ENCODE results near the gene VSNL1.

The VSNL1 gene

DNA sequence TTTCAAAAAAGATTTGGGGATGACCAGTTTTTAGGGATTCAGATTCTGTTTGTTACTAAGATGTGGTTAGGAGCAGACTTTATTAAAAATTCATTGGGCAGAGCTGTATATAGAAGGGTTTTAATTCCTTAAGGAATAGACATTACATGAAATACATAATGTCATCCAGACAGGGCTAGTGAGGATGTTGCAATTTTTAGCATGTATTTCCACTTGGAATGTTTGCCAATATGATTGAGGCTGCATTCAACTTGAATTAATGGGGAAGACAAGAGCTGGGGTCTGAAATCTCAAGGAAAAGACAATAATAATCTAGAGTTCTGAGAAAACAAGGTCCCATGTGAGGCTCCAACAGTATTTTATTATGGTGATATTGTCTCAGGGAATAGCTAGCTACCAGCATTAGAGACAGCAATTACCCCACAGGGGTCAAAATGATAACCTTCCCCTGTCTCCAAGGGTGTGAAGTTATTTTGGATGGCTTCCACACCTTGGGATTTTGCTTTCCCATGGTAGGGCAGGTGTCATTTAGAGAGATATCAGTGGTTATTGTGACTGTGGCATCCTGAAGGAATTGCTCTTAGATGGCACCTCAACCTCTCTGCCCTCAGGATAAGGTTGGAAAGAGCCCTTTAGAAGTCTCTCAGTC lies 60.2 kb downstream of the VSNL1 start:
- no peaks in the 10 kb centered on the region for H3K9me3 ChIP-seq (ENCODE audit: control insufficient read depth, insufficient read depth, low read depth, low read length)
- no peaks in the 10 kb centered on the region for H3K4me1 ChIP-seq (ENCODE audit: control insufficient read depth, insufficient read depth, low read length)
- TF ChIP-seq ZNF16 (tag by site-specific recombination; IDR thresholded peaks at IDR 0.05; ENCODE audit: low read depth) (no peak), GLI2 (tag by site-specific recombination; IDR thresholded peaks at IDR 0.05; ENCODE audit: borderline replicate concordance, low read depth) (no peak), SP7 (tag by site-specific recombination; IDR thresholded peaks at IDR 0.05) (no peak), ZNF366 (tag by site-specific recombination; conservative IDR thresholded peaks at IDR 0.05) (no peak), ZNF324 (tag by site-specific recombination; IDR thresholded peaks at IDR 0.05) (no peak), HOXC10 (CRISPR knock-in tag; IDR thresholded peaks at IDR 0.05) (no peak)
- no peak overlapping the region for H3K27ac ChIP-seq (ENCODE audit: extremely low read depth, low read depth, low read length)
- H3K4me3 ChIP-seq (ENCODE audit: low read depth, low read length), result no peak overlapping the region
- ChIA-PET POLR2A (no interaction called here), CTCF (no interaction called here)
- no peaks in the 10 kb centered on the region for H3K36me3 ChIP-seq (ENCODE audit: control insufficient read depth in 2 of 2, insufficient read depth in 1 of 2, low read length in 2 of 2)

- ChIA-PET CTCF (interaction anchor here (0.7 to 0.9 kb wide), 3 partner anchors 9 to 908 kb away, joined by 3 read pairs; no protein-coding TSS in a partner anchor), POLR2A (no interaction called here)
- Histone ChIP-seq H3K4me1 (ENCODE audit: control insufficient read depth, insufficient read depth, low read length) (no peaks in the 10 kb centered on the region), H3K36me3 (ENCODE audit: control insufficient read depth in 2 of 2, insufficient read depth in 1 of 2, low read length in 2 of 2) (no peaks in the 10 kb centered on the region), H3K4me3 (ENCODE audit: low read depth, low read length) (no peak overlapping the region), H3K9me3 (ENCODE audit: control insufficient read depth, insufficient read depth, low read depth, low read length) (no peaks in the 10 kb centered on the region), H3K27ac (ENCODE audit: extremely low read depth, low read depth, low read length) (no peak overlapping the region)
- TF ChIP-seq, protein P1, sequence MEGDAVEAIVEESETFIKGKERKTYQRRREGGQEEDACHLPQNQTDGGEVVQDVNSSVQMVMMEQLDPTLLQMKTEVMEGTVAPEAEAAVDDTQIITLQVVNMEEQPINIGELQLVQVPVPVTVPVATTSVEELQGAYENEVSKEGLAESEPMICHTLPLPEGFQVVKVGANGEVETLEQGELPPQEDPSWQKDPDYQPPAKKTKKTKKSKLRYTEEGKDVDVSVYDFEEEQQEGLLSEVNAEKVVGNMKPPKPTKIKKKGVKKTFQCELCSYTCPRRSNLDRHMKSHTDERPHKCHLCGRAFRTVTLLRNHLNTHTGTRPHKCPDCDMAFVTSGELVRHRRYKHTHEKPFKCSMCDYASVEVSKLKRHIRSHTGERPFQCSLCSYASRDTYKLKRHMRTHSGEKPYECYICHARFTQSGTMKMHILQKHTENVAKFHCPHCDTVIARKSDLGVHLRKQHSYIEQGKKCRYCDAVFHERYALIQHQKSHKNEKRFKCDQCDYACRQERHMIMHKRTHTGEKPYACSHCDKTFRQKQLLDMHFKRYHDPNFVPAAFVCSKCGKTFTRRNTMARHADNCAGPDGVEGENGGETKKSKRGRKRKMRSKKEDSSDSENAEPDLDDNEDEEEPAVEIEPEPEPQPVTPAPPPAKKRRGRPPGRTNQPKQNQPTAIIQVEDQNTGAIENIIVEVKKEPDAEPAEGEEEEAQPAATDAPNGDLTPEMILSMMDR (tag by site-specific recombination; IDR thresholded peaks at IDR 0.05), result no peak
- TF ChIP-seq ZNF830 (tag by site-specific recombination; IDR thresholded peaks at IDR 0.05; ENCODE audit: low read depth), result no peak
- no peak for TF ChIP-seq ZNF398 (tag by site-specific recombination; IDR thresholded peaks at IDR 0.05)
- no peak for TF ChIP-seq ZNF404 (tag by site-specific recombination; IDR thresholded peaks at IDR 0.05)
Observed at GRCh38 chr2:17604050-17604449, 63.6 kb downstream of the VSNL1 start.

DNA sequence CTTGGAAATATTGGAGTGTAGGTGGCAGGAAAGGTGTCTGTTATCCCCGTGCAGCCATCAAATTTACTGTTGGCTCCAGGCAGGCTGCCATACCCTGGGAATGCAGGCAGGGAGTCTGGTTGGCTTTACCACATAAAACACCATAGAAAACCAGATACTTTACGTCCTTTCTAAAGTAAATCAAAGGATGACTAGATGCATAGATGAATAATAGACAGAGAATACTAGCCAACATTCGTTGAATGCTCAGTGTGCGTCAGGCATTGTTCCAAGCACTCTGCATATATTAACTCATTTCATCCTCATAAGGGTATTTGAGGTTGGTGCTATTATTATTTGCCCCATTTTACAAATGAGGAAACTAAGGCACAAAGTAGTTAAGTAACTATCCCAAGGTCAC lies 65.2 kb downstream of the VSNL1 start:
- Histone ChIP-seq H3K36me3 (ENCODE audit: control insufficient read depth in 2 of 2, insufficient read depth in 1 of 2, low read length in 2 of 2) (no peaks in the 10 kb centered on the region), H3K9me3 (ENCODE audit: control insufficient read depth, insufficient read depth, low read depth, low read length) (no peaks in the 10 kb centered on the region), H3K4me1 (ENCODE audit: control insufficient read depth, insufficient read depth, low read length) (no peaks in the 10 kb centered on the region), H3K4me3 (ENCODE audit: low read depth, low read length) (no peak overlapping the region), H3K27ac (ENCODE audit: extremely low read depth, low read depth, low read length) (no peak overlapping the region)
- POLR2A ChIA-PET, result no interaction called here
- CTCF ChIA-PET, result no interaction called here
- TF ChIP-seq ZNF24 (tag by site-specific recombination; IDR thresholded peaks at IDR 0.05) (no peak), TSHZ1 (tag by site-specific recombination; IDR thresholded peaks at IDR 0.05; ENCODE audit: borderline replicate concordance) (no peak), ZNF544 (tag by site-specific recombination; IDR thresholded peaks at IDR 0.05) (no peak), ZNF830 (tag by site-specific recombination; IDR thresholded peaks at IDR 0.05; ENCODE audit: low read depth) (no peak), TRIM28 (IDR thresholded peaks at IDR 0.05; ENCODE audit: borderline replicate concordance, low read length) (no peak), ZNF266 (tag by site-specific recombination; IDR thresholded peaks at IDR 0.05; ENCODE audit: low read depth) (no peak), ZBTB8A (tag by site-specific recombination; IDR thresholded peaks at IDR 0.05) (no peak), GLI2 (tag by site-specific recombination; IDR thresholded peaks at IDR 0.05; ENCODE audit: borderline replicate concordance, low read depth) (no peak), YY1 (tag by site-specific recombination; IDR thresholded peaks at IDR 0.05) (no peak), ZNF202 (tag by site-specific recombination; IDR thresholded peaks at IDR 0.05; ENCODE audit: borderline replicate concordance) (no peak), ZNF391 (tag by site-specific recombination; IDR thresholded peaks at IDR 0.05; ENCODE audit: borderline replicate concordance, low read depth) (no peak), ZNF174 (tag by site-specific recombination; IDR thresholded peaks at IDR 0.05) (no peak)
- TF ChIP-seq, protein P2, sequence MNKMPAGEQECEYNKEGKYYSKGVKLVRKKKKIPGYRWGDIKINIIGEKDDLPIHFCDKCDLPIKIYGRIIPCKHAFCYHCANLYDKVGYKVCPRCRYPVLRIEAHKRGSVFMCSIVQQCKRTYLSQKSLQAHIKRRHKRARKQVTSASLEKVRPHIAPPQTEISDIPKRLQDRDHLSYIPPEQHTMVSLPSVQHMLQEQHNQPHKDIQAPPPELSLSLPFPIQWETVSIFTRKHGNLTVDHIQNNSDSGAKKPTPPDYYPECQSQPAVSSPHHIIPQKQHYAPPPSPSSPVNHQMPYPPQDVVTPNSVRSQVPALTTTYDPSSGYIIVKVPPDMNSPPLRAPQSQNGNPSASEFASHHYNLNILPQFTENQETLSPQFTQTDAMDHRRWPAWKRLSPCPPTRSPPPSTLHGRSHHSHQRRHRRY (tag by site-specific recombination; IDR thresholded peaks at IDR 0.05), result no peak
- TF ChIP-seq, protein P1 (tag by site-specific recombination; IDR thresholded peaks at IDR 0.05), result no peak

Measured in HEK293 (cell line).